Measurements from ENCODE around the gene ZNF497. TPM values are rescaled to one million over a fixed set of nuclear protein-coding genes. Genes with fewer than 3 reads are reported as not detected.
A peak's percentile ranks its signal among the peaks of the same experiment; 100 is the strongest.

The ZNF497 gene
- total RNA-seq (2021) = 2.4 TPM in 2 replicates
- long read RNA-seq, partial matches to known transcripts = 6 of 10 reads
- long read RNA-seq, other reads (novel, unspliced or antisense) = 4 of 10 reads

- H3K23ac ChIP-seq (ENCODE audit: insufficient read length, low read depth, low read length) = no peak within 1 kb of the TSS
Measured at GRCh38 chr19:58362272-58362994, at the start of gene ZNF497. ZNF497 (minus strand) TSS chr19:58362751; CDS start chr19:58357635, 5,116 bp downstream.

More at GRCh38 chr19:58362272-58362994, at the start of gene ZNF497:
- no peak within 1 kb of the TSS for H2BK120ac ChIP-seq (ENCODE audit: low read depth, low read length, poor library complexity, severe bottlenecking)
- no peak within 1 kb of the TSS for H2AK5ac ChIP-seq (ENCODE audit: insufficient read length, low read length)
- H2AFZ ChIP-seq (ENCODE audit: low read length) = no peak within 1 kb of the TSS
- peak within 1 kb of the TSS; percentile 92 for H3K14ac ChIP-seq (ENCODE audit: insufficient read depth, low read length)
- H3K9me3 ChIP-seq (ENCODE audit: control insufficient read depth, low read depth, low read length) = no peaks in the 10 kb centered on the region
- peaks cover 5% of the 10 kb centered on the region for H3K23me2 ChIP-seq (ENCODE audit: insufficient read length, low read depth, low read length, poor library complexity, severe bottlenecking)
- WGBS (ENCODE audit: extremely low coverage, insufficient read length, low lambda C conversion rate) = no CpG with 5 or more reads among the region's 74 CpGs
- H4K8ac ChIP-seq (replicated peaks; ENCODE audit: insufficient read length, low read depth, low read length) = no peak within 1 kb of the TSS
- H2BK20ac ChIP-seq (ENCODE audit: low read depth, low read length, poor library complexity, severe bottlenecking) = no peak within 1 kb of the TSS
- Mint-ChIP-seq H3K9me3 (no peaks in the 10 kb centered on the region), H3K27ac (peak within 1 kb of the TSS; percentile 97 to 99 (median 98)), H3K27me3 (ENCODE audit: low read depth) (no peaks in the 10 kb centered on the region), H3K4me1 (peaks cover 0 to 8% of the 10 kb centered on the region in 2 experiments; a peak in 3 of 4 replicates), H3K36me3 (ENCODE audit: insufficient read depth in 1 of 3, low read depth in 3 of 3) (peaks cover 0 to 2% (median 0%) of the 10 kb centered on the region in 3 experiments; a peak in 1 of 7 replicates), H3K4me3 (peak within 1 kb of the TSS; percentile 91 to 98)
- H2BK15ac ChIP-seq (ENCODE audit: low read depth, low read length) = no peak within 1 kb of the TSS
- H3K9ac ChIP-seq (ENCODE audit: extremely low read depth, insufficient read length, low read length) = peak within 1 kb of the TSS; percentile 94
- no peak within 1 kb of the TSS for H2BK12ac ChIP-seq (ENCODE audit: insufficient read length, low read depth, low read length)
- H3K18ac ChIP-seq (ENCODE audit: insufficient read length, low read depth, low read length) = peak within 1 kb of the TSS; percentile 83
- H3K4ac ChIP-seq (ENCODE audit: low read depth, low read length) = no peak within 1 kb of the TSS
- H3K4me2 ChIP-seq (ENCODE audit: insufficient read depth, insufficient read length, low read length) = peak within 1 kb of the TSS; percentile 62
- no peak; the same call in 2 of the 3 replicates for TF ChIP-seq CTCF (conservative IDR thresholded peaks at IDR 0.05)
- no peaks in the 10 kb centered on the region for H3K27me3 ChIP-seq (ENCODE audit: insufficient read depth, low read length)
- H4K5ac ChIP-seq (ENCODE audit: insufficient read length, low read depth, low read length) = peak within 1 kb of the TSS; percentile 30
- H3K4me1 ChIP-seq (ENCODE audit: insufficient read depth, low read length) = no peaks in the 10 kb centered on the region
- peak; percentile 98 for DNase-seq
- H2BK5ac ChIP-seq (ENCODE audit: insufficient read length, low read length) = no peak within 1 kb of the TSS
- no peak within 1 kb of the TSS for H3T11ph ChIP-seq (ENCODE audit: low read length)
- H4K91ac ChIP-seq (ENCODE audit: insufficient read length, low read depth, low read length) = no peak within 1 kb of the TSS
- no peaks in the 10 kb centered on the region for H3K79me1 ChIP-seq (ENCODE audit: insufficient read depth, low read depth, low read length, poor library complexity, severe bottlenecking)
- H3K56ac ChIP-seq (ENCODE audit: insufficient read length, low read depth, low read length) = no peak within 1 kb of the TSS
- peak within 1 kb of the TSS; percentile 43 for H3K27ac ChIP-seq (ENCODE audit: insufficient read length, low read depth, low read length)
- no peaks in the 10 kb centered on the region for H4K20me1 ChIP-seq (ENCODE audit: control insufficient read depth, insufficient read depth, insufficient read length)
- no peaks in the 10 kb centered on the region for H3K79me2 ChIP-seq (ENCODE audit: insufficient read depth, low read length)
